Type B pancreatic cell (in vitro differentiated cells): Measurements from ENCODE around the gene FGF10. TPM values are rescaled to one million over a fixed set of nuclear protein-coding genes. Genes with fewer than 3 reads are reported as not detected.

Experiments used
- DNase-seq: peaks from one replicate; pipeline ENCODE4 v3.0.0; 2021; ENCODE audit warnings: mixed read lengths; ENCODE audit not compliant: unreplicated experiment; ENCODE audit errors: extremely low spot score
- H3K27ac Mint-ChIP-seq: 2 replicates; pipeline ENCODE4 v1.8.0; 2021; ENCODE audit warnings: mild to moderate bottlenecking, mixed read lengths
- H3K27me3 Mint-ChIP-seq: 2 replicates; pipeline ENCODE4 v1.8.0; 2021; ENCODE audit warnings: mixed read lengths
- H3K36me3 Mint-ChIP-seq: 2 replicates; pipeline ENCODE4 v1.8.0; 2021; ENCODE audit warnings: mixed read lengths
- H3K4me1 Mint-ChIP-seq: one replicate; pipeline ENCODE4 v1.8.0; 2021; ENCODE audit warnings: mixed read lengths; ENCODE audit not compliant: unreplicated experiment
- H3K4me3 Mint-ChIP-seq: 2 replicates; pipeline ENCODE4 v1.8.0; 2021; ENCODE audit warnings: mild to moderate bottlenecking, mixed read lengths
- H3K9me3 Mint-ChIP-seq: 2 replicates; pipeline ENCODE4 v1.8.0; 2021; ENCODE audit warnings: mixed read lengths
- total RNA-seq: library from RNA; stranded (reverse); gene quantifications from 2 replicates; pipeline ENCODE4 v1.2.1, GENCODE V29; 2021; ENCODE audit warnings: low replicate concordance
- TF ChIP-seq, protein P1 (sequence below): fragments of 200-600 bp; sonication (generic); conservative IDR thresholded peaks from 2 replicates; pipeline ENCODE4 v1.5.0; 2021; ENCODE audit warnings: antibody characterized with exemption, mild to moderate bottlenecking

The FGF10 gene
- total RNA-seq, 1 donor from 2014 or later, result 9.8 TPM

GRCh38 chr5:44377057-44377456, 12.2 kb downstream of the FGF10 start:
- H3K9me3 Mint-ChIP-seq, result no peaks in the 10 kb centered on the region
- peaks cover 5% of the 10 kb centered on the region for H3K27me3 Mint-ChIP-seq

DNA sequence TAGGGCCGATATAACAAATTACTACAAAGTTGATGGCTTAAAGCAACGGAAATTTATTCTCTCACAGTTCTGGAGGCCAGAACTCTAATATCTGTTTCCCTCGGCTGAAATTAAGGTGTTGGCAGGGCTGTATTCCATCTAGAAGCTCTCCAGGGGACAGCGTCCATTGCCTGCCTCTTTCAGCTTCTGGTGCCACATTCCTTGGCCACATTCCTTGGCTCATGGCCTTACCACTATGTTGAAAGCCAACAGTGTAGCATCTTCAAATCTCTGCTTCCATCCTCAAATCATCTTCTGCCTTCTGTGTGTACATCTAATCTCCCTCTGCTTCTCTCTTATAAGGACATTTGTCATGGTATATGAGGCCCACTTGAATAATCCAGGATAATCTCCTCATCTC, 17.2 kb downstream of the FGF10 start:
- Mint-ChIP-seq H3K27ac (no peak overlapping the region), H3K27me3 (no peaks in the 10 kb centered on the region), H3K36me3 (no peaks in the 10 kb centered on the region), H3K4me3 (no peak overlapping the region), H3K4me1 (peaks cover 6% of the 10 kb centered on the region), H3K9me3 (no peaks in the 10 kb centered on the region)
- TF ChIP-seq, protein P1, sequence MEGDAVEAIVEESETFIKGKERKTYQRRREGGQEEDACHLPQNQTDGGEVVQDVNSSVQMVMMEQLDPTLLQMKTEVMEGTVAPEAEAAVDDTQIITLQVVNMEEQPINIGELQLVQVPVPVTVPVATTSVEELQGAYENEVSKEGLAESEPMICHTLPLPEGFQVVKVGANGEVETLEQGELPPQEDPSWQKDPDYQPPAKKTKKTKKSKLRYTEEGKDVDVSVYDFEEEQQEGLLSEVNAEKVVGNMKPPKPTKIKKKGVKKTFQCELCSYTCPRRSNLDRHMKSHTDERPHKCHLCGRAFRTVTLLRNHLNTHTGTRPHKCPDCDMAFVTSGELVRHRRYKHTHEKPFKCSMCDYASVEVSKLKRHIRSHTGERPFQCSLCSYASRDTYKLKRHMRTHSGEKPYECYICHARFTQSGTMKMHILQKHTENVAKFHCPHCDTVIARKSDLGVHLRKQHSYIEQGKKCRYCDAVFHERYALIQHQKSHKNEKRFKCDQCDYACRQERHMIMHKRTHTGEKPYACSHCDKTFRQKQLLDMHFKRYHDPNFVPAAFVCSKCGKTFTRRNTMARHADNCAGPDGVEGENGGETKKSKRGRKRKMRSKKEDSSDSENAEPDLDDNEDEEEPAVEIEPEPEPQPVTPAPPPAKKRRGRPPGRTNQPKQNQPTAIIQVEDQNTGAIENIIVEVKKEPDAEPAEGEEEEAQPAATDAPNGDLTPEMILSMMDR, result no peak
- DNase-seq, result no peak

More at GRCh38 chr5:44377057-44377456, 12.2 kb downstream of the FGF10 start:
- TF ChIP-seq, protein P1, result no peak
- Mint-ChIP-seq H3K36me3 (peaks cover 3% of the 10 kb centered on the region), H3K27ac (no peak overlapping the region), H3K4me1 (no peaks in the 10 kb centered on the region), H3K4me3 (no peak overlapping the region)
- DNase-seq, result no peak

DNA sequence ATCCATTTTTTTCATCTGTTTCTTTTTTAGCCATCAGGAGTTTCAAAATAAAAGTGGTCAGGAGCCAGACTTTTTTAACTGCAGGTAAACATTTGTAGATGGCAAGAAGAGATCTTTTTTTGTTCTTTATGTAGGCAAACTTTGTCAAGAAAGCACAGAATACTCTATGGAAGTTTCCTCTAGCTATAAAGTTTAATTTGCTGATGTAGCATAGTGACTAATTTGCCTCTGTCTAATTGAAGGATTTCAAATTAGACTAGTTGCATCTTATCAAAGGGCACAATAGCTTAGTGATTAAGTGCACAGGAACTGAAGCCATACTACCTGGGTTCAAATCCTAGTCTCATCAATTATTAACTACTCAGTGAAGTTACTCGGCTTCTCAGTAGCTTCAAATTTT, 22.0 kb downstream of the FGF10 start:
- DNase-seq, result no peak
- H3K4me3 Mint-ChIP-seq, result no peak overlapping the region
- peaks cover 12% of the 10 kb centered on the region for H3K4me1 Mint-ChIP-seq

DNA sequence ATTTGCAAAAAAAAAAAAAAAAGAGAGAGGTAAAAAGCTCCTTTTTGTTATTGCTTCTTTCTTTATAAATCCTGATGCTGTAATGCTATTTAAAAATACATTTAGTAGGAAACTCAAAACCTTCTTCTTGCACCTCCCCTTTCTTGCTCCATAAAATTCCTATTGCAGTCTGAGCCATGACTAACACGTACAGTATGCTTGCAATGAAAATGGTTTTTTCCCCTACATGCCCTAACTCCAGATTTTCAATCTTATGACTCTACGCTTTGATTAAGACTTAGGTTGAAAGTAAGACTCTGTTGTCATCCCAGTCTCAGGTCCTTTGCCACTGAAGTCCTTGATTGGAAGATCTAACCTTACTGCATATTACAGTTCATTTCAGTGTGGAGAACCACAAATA, 23.9 kb downstream of the FGF10 start:
- Mint-ChIP-seq H3K4me1 (peaks cover 10% of the 10 kb centered on the region), H3K36me3 (no peaks in the 10 kb centered on the region), H3K27me3 (no peaks in the 10 kb centered on the region), H3K27ac (no peak overlapping the region), H3K4me3 (no peak overlapping the region), H3K9me3 (no peaks in the 10 kb centered on the region)
- TF ChIP-seq, protein P1, result no peak
- no peak for DNase-seq

More for the DNA sequence above, 22.0 kb downstream of the FGF10 start:
- no peaks in the 10 kb centered on the region for H3K36me3 Mint-ChIP-seq
- no peaks in the 10 kb centered on the region for H3K9me3 Mint-ChIP-seq
- no peaks in the 10 kb centered on the region for H3K27me3 Mint-ChIP-seq
- no peak overlapping the region for H3K27ac Mint-ChIP-seq
- TF ChIP-seq, protein P1, result no peak

GRCh38 chr5:44364097-44364496, 25.1 kb downstream of the FGF10 start:
- H3K4me3 Mint-ChIP-seq, result no peak overlapping the region
- no peak for DNase-seq
- H3K36me3 Mint-ChIP-seq, result no peaks in the 10 kb centered on the region
- H3K9me3 Mint-ChIP-seq, result no peaks in the 10 kb centered on the region
- no peak overlapping the region for H3K27ac Mint-ChIP-seq
- H3K4me1 Mint-ChIP-seq, result peaks cover 6% of the 10 kb centered on the region
- H3K27me3 Mint-ChIP-seq, result no peaks in the 10 kb centered on the region
- TF ChIP-seq, protein P1, result no peak
